Naive B cell (primary cell): ENCODE data around the gene KIF20A. TPM values are rescaled to one million over a fixed set of nuclear protein-coding genes. Genes with fewer than 3 reads are reported as not detected.

Experiments used
- ATAC-seq, 2 donors: fragments of 150-1000 bp; cut with Tn5 transposase; 2 replicates each; pipeline ENCODE4 v1.10.0; 2021; ENCODE audit warnings: low read depth in 2 of 2, mild to moderate bottlenecking in 2 of 2, moderate library complexity in 2 of 2
- DNase-seq: peaks from one replicate; pipeline ENCODE4 v3.0.0; 2022
- H3K27ac Mint-ChIP-seq, 6 donors: one replicate each; pipeline ENCODE4 v1.8.0; 2020 to 2022; ENCODE audit warnings: mild to moderate bottlenecking in 6 of 6, mixed read lengths in 6 of 6, moderate library complexity in 5 of 6, inconsistent platforms in 2 of 6
- H3K27me3 Mint-ChIP-seq, 3 donors: one replicate each; pipeline ENCODE4 v1.8.0; 2021 to 2022; ENCODE audit warnings: mixed read lengths in 3 of 3, mild to moderate bottlenecking in 1 of 3
- H3K36me3 Mint-ChIP-seq, 2 donors: one replicate each; pipeline ENCODE4 v1.8.0; 2020 to 2022; ENCODE audit warnings: mixed read lengths in 2 of 2, inconsistent platforms in 1 of 2, mild to moderate bottlenecking in 1 of 2
- H3K4me1 Mint-ChIP-seq, 3 donors: one replicate each; pipeline ENCODE4 v1.8.0; 2020 to 2022; ENCODE audit warnings: mixed read lengths in 3 of 3, inconsistent platforms in 1 of 3, mild to moderate bottlenecking in 1 of 3, moderate library complexity in 1 of 3
- H3K4me3 Mint-ChIP-seq, 8 donors: one replicate each; pipeline ENCODE4 v1.8.0; 2020 to 2022; ENCODE audit warnings: mild to moderate bottlenecking in 8 of 8, mixed read lengths in 8 of 8, moderate library complexity in 8 of 8, inconsistent platforms in 2 of 8
- H3K9me3 Mint-ChIP-seq, 7 donors: one replicate each; pipeline ENCODE4 v1.8.0; 2020 to 2022; ENCODE audit warnings: mixed read lengths in 7 of 7, mild to moderate bottlenecking in 5 of 7, inconsistent platforms in 2 of 7, moderate library complexity in 1 of 7
- polyA plus RNA-seq, 6 donors: library from polyadenylated mRNA; unstranded; fragments of 300-500 nt; fragmentation: Illumina TruSeq; gene quantifications; one replicate each; pipeline ENCODE4 v1.2.3, GENCODE V29; 2021; ENCODE audit warnings: low read depth in 6 of 6

Gene KIF20A
- polyA plus RNA-seq, 6 donors from 2014 or later = not detected

- H3K4me3 Mint-ChIP-seq = peak overlapping the region; percentile 95 to 100 (median 99)
- no peaks in the 10 kb centered on the region for H3K27me3 Mint-ChIP-seq
- ATAC-seq (peak; percentile 7 to 16), DNase-seq (no peak)
- H3K27ac Mint-ChIP-seq = peak overlapping the region; percentile 94 to 99 (median 98)
- peaks cover 0 to 4% of the 10 kb centered on the region in 2 donors for H3K36me3 Mint-ChIP-seq
- peaks cover 18 to 32% (median 22%) of the 10 kb centered on the region in 3 donors for H3K4me1 Mint-ChIP-seq
- H3K9me3 Mint-ChIP-seq = no peaks in the 10 kb centered on the region
These were observed 33.9 kb downstream of the KIF20A start for GRCh38 chr5:138212828-138213160.

GRCh38 chr5:138213161-138214029 lies 34.5 kb downstream of the KIF20A start, which contains the start of gene CDC23:
CDC23 (minus strand) TSS chr5:138213323; CDS start chr5:138213312, 11 bp downstream.
- H3K9me3 Mint-ChIP-seq = no peaks in the 10 kb centered on the region
- H3K4me1 Mint-ChIP-seq = peaks cover 18 to 32% (median 19%) of the 10 kb centered on the region in 3 donors
- ATAC-seq (peak; percentile 97), DNase-seq (peak; percentile 92)
- peak within 1 kb of the TSS; percentile 95 to 100 (median 99) for H3K4me3 Mint-ChIP-seq
- H3K27me3 Mint-ChIP-seq = peaks cover under 1 to 4% (median under 1%) of the 10 kb centered on the region in 3 donors
- H3K27ac Mint-ChIP-seq = peak within 1 kb of the TSS; percentile 94 to 99 (median 98)
- H3K36me3 Mint-ChIP-seq = peaks cover 0 to under 1% of the 10 kb centered on the region in 2 donors

GRCh38 chr5:138216799-138217198 lies 37.9 kb downstream of the KIF20A start:
- Mint-ChIP-seq H3K4me3 (no peak overlapping the region), H3K36me3 (peaks cover 0 to 5% of the 10 kb centered on the region in 2 donors), H3K27me3 (peaks cover 9 to 16% (median 10%) of the 10 kb centered on the region in 3 donors), H3K27ac (no peak overlapping the region), H3K4me1 (peaks cover 12 to 19% (median 13%) of the 10 kb centered on the region in 3 donors), H3K9me3 (no peaks in the 10 kb centered on the region)
- ATAC-seq = no peak
- no peak for DNase-seq

GRCh38 chr5:138223532-138223931 lies 44.6 kb downstream of the KIF20A start:
- Mint-ChIP-seq H3K4me3 (no peak overlapping the region), H3K9me3 (peaks cover 0 to 11% (median 5%) of the 10 kb centered on the region in 7 donors), H3K4me1 (peaks cover 0 to 5% (median 3%) of the 10 kb centered on the region in 3 donors), H3K36me3 (peaks cover 4 to 5% of the 10 kb centered on the region in 2 donors), H3K27ac (peak overlapping the region in 2 of 6 donors; percentile 5 to 8), H3K27me3 (peaks cover 24 to 33% (median 29%) of the 10 kb centered on the region in 3 donors)
- ATAC-seq (no peak), DNase-seq (no peak)

GRCh38 chr5:138224712-138225111 lies 45.8 kb downstream of the KIF20A start:
- Mint-ChIP-seq H3K4me1 (peaks cover 0 to 5% (median 3%) of the 10 kb centered on the region in 3 donors), H3K36me3 (peaks cover 0 to 4% of the 10 kb centered on the region in 2 donors)
- DNase-seq = no peak

GRCh38 chr5:138226910-138227309 lies 48.0 kb downstream of the KIF20A start:
- Mint-ChIP-seq H3K9me3 (peaks cover 0 to 12% (median 5%) of the 10 kb centered on the region in 7 donors), H3K27ac (no peak overlapping the region), H3K4me3 (no peak overlapping the region), H3K36me3 (peaks cover 0 to 4% of the 10 kb centered on the region in 2 donors), H3K4me1 (peaks cover 0 to 5% (median 3%) of the 10 kb centered on the region in 3 donors), H3K27me3 (peaks cover 32 to 48% (median 32%) of the 10 kb centered on the region in 3 donors)
- no peak for DNase-seq
- ATAC-seq = peak; percentile 36 to 46

More at GRCh38 chr5:138224712-138225111, 45.8 kb downstream of the KIF20A start:
- Mint-ChIP-seq H3K4me3 (no peak overlapping the region), H3K9me3 (peaks cover 0 to 11% (median 5%) of the 10 kb centered on the region in 7 donors), H3K27ac (no peak overlapping the region), H3K27me3 (peaks cover 21 to 37% (median 24%) of the 10 kb centered on the region in 3 donors)
- ATAC-seq = no peak

GRCh38 chr5:138229387-138229786 lies 50.5 kb downstream of the KIF20A start:
- H3K9me3 Mint-ChIP-seq = peaks cover 0 to 12% (median 5%) of the 10 kb centered on the region in 7 donors
- ATAC-seq (no peak), DNase-seq (no peak)
- H3K27ac Mint-ChIP-seq = no peak overlapping the region
- H3K4me1 Mint-ChIP-seq = no peaks in the 10 kb centered on the region
- no peak overlapping the region for H3K4me3 Mint-ChIP-seq
- H3K27me3 Mint-ChIP-seq = peaks cover 23 to 47% (median 23%) of the 10 kb centered on the region in 3 donors
- peaks cover 0 to 4% of the 10 kb centered on the region in 2 donors for H3K36me3 Mint-ChIP-seq

- Mint-ChIP-seq H3K27ac (no peak overlapping the region), H3K27me3 (peaks cover 26 to 46% (median 31%) of the 10 kb centered on the region in 3 donors), H3K4me3 (no peak overlapping the region), H3K4me1 (no peaks in the 10 kb centered on the region), H3K36me3 (peaks cover 0 to 4% of the 10 kb centered on the region in 2 donors), H3K9me3 (peaks cover 0 to 12% (median 5%) of the 10 kb centered on the region in 7 donors)
- ATAC-seq (no peak), DNase-seq (no peak)
These were observed 51.3 kb downstream of the KIF20A start for GRCh38 chr5:138230261-138230660.

- Mint-ChIP-seq H3K4me1 (no peaks in the 10 kb centered on the region), H3K27ac (peak overlapping the region in 1 of 6 donors; percentile 76)
- no peak for DNase-seq
These were observed 52.2 kb downstream of the KIF20A start for GRCh38 chr5:138230981-138231589.

GRCh38 chr5:138233280-138233679 lies 54.4 kb downstream of the KIF20A start:
- Mint-ChIP-seq H3K27ac (peak overlapping the region in 1 of 6 donors; percentile 79), H3K4me1 (no peaks in the 10 kb centered on the region), H3K4me3 (no peak overlapping the region), H3K27me3 (peaks cover 23 to 41% (median 24%) of the 10 kb centered on the region in 3 donors), H3K9me3 (peaks cover 0 to 3% (median 0%) of the 10 kb centered on the region in 7 donors), H3K36me3 (no peaks in the 10 kb centered on the region)
- no peak for ATAC-seq
- no peak for DNase-seq

More at GRCh38 chr5:138230981-138231589, 52.2 kb downstream of the KIF20A start:
- H3K27me3 Mint-ChIP-seq = peaks cover 24 to 43% (median 27%) of the 10 kb centered on the region in 3 donors
- peaks cover 0 to 1% of the 10 kb centered on the region in 2 donors for H3K36me3 Mint-ChIP-seq
- ATAC-seq = no peak
- no peak overlapping the region for H3K4me3 Mint-ChIP-seq
- H3K9me3 Mint-ChIP-seq = peaks cover 0 to 6% (median 3%) of the 10 kb centered on the region in 7 donors

GRCh38 chr5:138234651-138235050 lies 55.7 kb downstream of the KIF20A start:
- no peak for ATAC-seq
- Mint-ChIP-seq H3K9me3 (peaks cover 0 to 3% (median 0%) of the 10 kb centered on the region in 7 donors), H3K4me1 (no peaks in the 10 kb centered on the region), H3K4me3 (peak overlapping the region in 1 of 8 donors; percentile 70), H3K36me3 (no peaks in the 10 kb centered on the region), H3K27ac (no peak overlapping the region), H3K27me3 (peaks cover 16 to 40% (median 33%) of the 10 kb centered on the region in 3 donors)
- DNase-seq = no peak
